ENCODE data around the gene SORL1. TPM values are rescaled to one million over a fixed set of nuclear protein-coding genes. Genes with fewer than 3 reads are reported as not detected.

The SORL1 gene
- total RNA-seq, 1 experiment from 2014 or later = 68.3 TPM

- Histone ChIP-seq H3K18ac (ENCODE audit: insufficient read length, low read depth, low read length) (no peak overlapping the region), H3K56ac (ENCODE audit: insufficient read length, low read depth, low read length) (no peak overlapping the region), H2BK20ac (ENCODE audit: low read depth, low read length, poor library complexity, severe bottlenecking) (no peak overlapping the region), H4K5ac (ENCODE audit: insufficient read length, low read depth, low read length) (no peak overlapping the region), H3K9me3 (ENCODE audit: control insufficient read depth, low read depth, low read length) (no peaks in the 10 kb centered on the region), H2AFZ (ENCODE audit: low read length) (no peak overlapping the region), H2BK120ac (ENCODE audit: low read depth, low read length, poor library complexity, severe bottlenecking) (no peak overlapping the region), H2AK5ac (ENCODE audit: insufficient read length, low read length) (no peak overlapping the region), H3K79me2 (ENCODE audit: insufficient read depth, low read length) (no peaks in the 10 kb centered on the region), H2BK5ac (ENCODE audit: insufficient read length, low read length) (no peak overlapping the region), H3K4me1 (ENCODE audit: insufficient read depth, low read length) (no peaks in the 10 kb centered on the region), H2BK12ac (ENCODE audit: insufficient read length, low read depth, low read length) (no peak overlapping the region), H4K20me1 (ENCODE audit: control insufficient read depth, insufficient read depth, insufficient read length) (no peaks in the 10 kb centered on the region), H3K23me2 (ENCODE audit: insufficient read length, low read depth, low read length, poor library complexity, severe bottlenecking) (no peaks in the 10 kb centered on the region), H3K79me1 (ENCODE audit: insufficient read depth, low read depth, low read length, poor library complexity, severe bottlenecking) (no peaks in the 10 kb centered on the region), H4K91ac (ENCODE audit: insufficient read length, low read depth, low read length) (no peak overlapping the region), H3T11ph (ENCODE audit: low read length) (no peak overlapping the region), H3K4me2 (ENCODE audit: insufficient read depth, insufficient read length, low read length) (no peak overlapping the region), H3K23ac (ENCODE audit: insufficient read length, low read depth, low read length) (no peak overlapping the region), H3K14ac (ENCODE audit: insufficient read depth, low read length) (no peak overlapping the region), H3K27ac (ENCODE audit: insufficient read length, low read depth, low read length) (no peak overlapping the region), H3K4ac (ENCODE audit: low read depth, low read length) (no peak overlapping the region), H3K9ac (ENCODE audit: extremely low read depth, insufficient read length, low read length) (no peak overlapping the region), H2BK15ac (ENCODE audit: low read depth, low read length) (no peak overlapping the region), H3K27me3 (ENCODE audit: insufficient read depth, low read length) (no peaks in the 10 kb centered on the region), H4K8ac (replicated peaks; ENCODE audit: insufficient read length, low read depth, low read length) (no peak overlapping the region)
- Mint-ChIP-seq H3K27me3 (ENCODE audit: low read depth) (no peaks in the 10 kb centered on the region), H3K9me3 (no peaks in the 10 kb centered on the region), H3K36me3 (ENCODE audit: insufficient read depth in 1 of 3, low read depth in 3 of 3) (peaks cover 43 to 95% (median 93%) of the 10 kb centered on the region in 3 experiments), H3K27ac (0 out of 7 replicates have a peak overlapping the region, but pooled peaks of 1 of the 3 experiments have one; percentile 10), H3K4me1 (peaks cover 3 to 12% of the 10 kb centered on the region in 2 experiments; a peak in 2 of 4 replicates), H3K4me3 (no peak overlapping the region)
- no CpG with 5 or more reads among the region's 6 CpGs for WGBS (ENCODE audit: extremely low coverage, insufficient read length, low lambda C conversion rate)
- DNase-seq = no peak
- TF ChIP-seq, protein P1, sequence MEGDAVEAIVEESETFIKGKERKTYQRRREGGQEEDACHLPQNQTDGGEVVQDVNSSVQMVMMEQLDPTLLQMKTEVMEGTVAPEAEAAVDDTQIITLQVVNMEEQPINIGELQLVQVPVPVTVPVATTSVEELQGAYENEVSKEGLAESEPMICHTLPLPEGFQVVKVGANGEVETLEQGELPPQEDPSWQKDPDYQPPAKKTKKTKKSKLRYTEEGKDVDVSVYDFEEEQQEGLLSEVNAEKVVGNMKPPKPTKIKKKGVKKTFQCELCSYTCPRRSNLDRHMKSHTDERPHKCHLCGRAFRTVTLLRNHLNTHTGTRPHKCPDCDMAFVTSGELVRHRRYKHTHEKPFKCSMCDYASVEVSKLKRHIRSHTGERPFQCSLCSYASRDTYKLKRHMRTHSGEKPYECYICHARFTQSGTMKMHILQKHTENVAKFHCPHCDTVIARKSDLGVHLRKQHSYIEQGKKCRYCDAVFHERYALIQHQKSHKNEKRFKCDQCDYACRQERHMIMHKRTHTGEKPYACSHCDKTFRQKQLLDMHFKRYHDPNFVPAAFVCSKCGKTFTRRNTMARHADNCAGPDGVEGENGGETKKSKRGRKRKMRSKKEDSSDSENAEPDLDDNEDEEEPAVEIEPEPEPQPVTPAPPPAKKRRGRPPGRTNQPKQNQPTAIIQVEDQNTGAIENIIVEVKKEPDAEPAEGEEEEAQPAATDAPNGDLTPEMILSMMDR (conservative IDR thresholded peaks at IDR 0.05) = no peak
These were observed 158.6 kb downstream of the SORL1 start for GRCh38 chr11:121610706-121611105.

Data from H9 (cell line).